ENCODE measurements around the gene SEPTIN14.
"Not testable (repeated sequence)": the region's sequence is repeated elsewhere in the genome, so short reads cannot be mapped to it uniquely, and the experiment has no call there.

- not testable (repeated sequence) for TF ChIP-seq CTCF, POLR2AphosphoS5 (IDR thresholded peaks at IDR 0.05)
These were observed 65.3 kb downstream of the SEPTIN14 start for GRCh38 chr7:55797260-55797659.
